ENCODE measurements around the gene OR2V2. TPM values are rescaled to one million over a fixed set of nuclear protein-coding genes. Genes with fewer than 3 reads are reported as not detected.

OR2V2 gene
- total and polyA plus RNA-seq, 10 of the 15 experiments (the other 5 are each of a cell fraction or from before 2014, with no cell fraction given): 0.26 TPM; not detected in 9

- TF ChIP-seq GATAD2B (conservative IDR thresholded peaks at IDR 0.05; ENCODE audit: low read depth): no peak
- TF ChIP-seq, protein P1, sequence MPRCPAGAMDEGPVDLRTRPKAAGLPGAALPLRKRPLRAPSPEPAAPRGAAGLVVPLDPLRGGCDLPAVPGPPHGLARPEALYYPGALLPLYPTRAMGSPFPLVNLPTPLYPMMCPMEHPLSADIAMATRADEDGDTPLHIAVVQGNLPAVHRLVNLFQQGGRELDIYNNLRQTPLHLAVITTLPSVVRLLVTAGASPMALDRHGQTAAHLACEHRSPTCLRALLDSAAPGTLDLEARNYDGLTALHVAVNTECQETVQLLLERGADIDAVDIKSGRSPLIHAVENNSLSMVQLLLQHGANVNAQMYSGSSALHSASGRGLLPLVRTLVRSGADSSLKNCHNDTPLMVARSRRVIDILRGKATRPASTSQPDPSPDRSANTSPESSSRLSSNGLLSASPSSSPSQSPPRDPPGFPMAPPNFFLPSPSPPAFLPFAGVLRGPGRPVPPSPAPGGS (IDR thresholded peaks at IDR 0.05; ENCODE audit: borderline replicate concordance, insufficient read depth, low read depth, low read length, poor library complexity, severe bottlenecking): no peak
- no peak for TF ChIP-seq HCFC1 (IDR thresholded peaks at IDR 0.05; ENCODE audit: low read length)
- TF ChIP-seq CREB1 (IDR thresholded peaks at IDR 0.05; ENCODE audit: low read depth): no peak
- TF ChIP-seq NFYA (IDR thresholded peaks at IDR 0.05; ENCODE audit: borderline replicate concordance, low read depth, low read length): no peak
- TF ChIP-seq, protein P2, sequence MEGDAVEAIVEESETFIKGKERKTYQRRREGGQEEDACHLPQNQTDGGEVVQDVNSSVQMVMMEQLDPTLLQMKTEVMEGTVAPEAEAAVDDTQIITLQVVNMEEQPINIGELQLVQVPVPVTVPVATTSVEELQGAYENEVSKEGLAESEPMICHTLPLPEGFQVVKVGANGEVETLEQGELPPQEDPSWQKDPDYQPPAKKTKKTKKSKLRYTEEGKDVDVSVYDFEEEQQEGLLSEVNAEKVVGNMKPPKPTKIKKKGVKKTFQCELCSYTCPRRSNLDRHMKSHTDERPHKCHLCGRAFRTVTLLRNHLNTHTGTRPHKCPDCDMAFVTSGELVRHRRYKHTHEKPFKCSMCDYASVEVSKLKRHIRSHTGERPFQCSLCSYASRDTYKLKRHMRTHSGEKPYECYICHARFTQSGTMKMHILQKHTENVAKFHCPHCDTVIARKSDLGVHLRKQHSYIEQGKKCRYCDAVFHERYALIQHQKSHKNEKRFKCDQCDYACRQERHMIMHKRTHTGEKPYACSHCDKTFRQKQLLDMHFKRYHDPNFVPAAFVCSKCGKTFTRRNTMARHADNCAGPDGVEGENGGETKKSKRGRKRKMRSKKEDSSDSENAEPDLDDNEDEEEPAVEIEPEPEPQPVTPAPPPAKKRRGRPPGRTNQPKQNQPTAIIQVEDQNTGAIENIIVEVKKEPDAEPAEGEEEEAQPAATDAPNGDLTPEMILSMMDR (IDR thresholded peaks at IDR 0.05 in 2 of 3, conservative IDR thresholded peaks at IDR 0.05 in 1 of 3; ENCODE audit: control insufficient read depth in 2 of 3, extremely low read depth in 1 of 3, insufficient read depth in 1 of 3, low read depth in 3 of 3, low read length in 3 of 3): peak; percentile 86 to 97 (median 88)
- no peak for TF ChIP-seq NR2C2 (IDR thresholded peaks at IDR 0.05; ENCODE audit: borderline replicate concordance, control insufficient read depth, insufficient read length, low read depth)
- TF ChIP-seq RUNX3 (IDR thresholded peaks at IDR 0.05; ENCODE audit: low read length): peak; percentile 58; the same call in 1 of the 2 replicates
- TF ChIP-seq ZNF274 (IDR thresholded peaks at IDR 0.05; ENCODE audit: insufficient read depth, insufficient read length): no peak
- TF ChIP-seq TCF12 (IDR thresholded peaks at IDR 0.05; ENCODE audit: low read depth, low read length): peak; percentile 53; the same call in 1 of the 2 replicates
- 0 out of 2 replicates have a peak, but pooled peaks have one; percentile 22 for TF ChIP-seq IRF4 (IDR thresholded peaks at IDR 0.05; ENCODE audit: low read depth, low read length)
- no peak for TF ChIP-seq DPF2 (IDR thresholded peaks at IDR 0.05)
- peak; percentile 26; the same call in 1 of the 2 replicates for TF ChIP-seq TBL1XR1 (IDR thresholded peaks at IDR 0.05; ENCODE audit: low read depth, low read length)
- TF ChIP-seq JUNB (IDR thresholded peaks at IDR 0.05): no peak
- TF ChIP-seq KAT2A (conservative IDR thresholded peaks at IDR 0.05; ENCODE audit: control insufficient read depth, low read depth, low read length): no peak
- TF ChIP-seq STAT1 (conservative IDR thresholded peaks at IDR 0.05): no peak
Measured at GRCh38 chr5:181159286-181160151, 12.1 kb downstream of the OR2V2 start (continued).
